GM23248 (cell line): Measurements from ENCODE around the gene MAB21L3.

Experiments used
- EZH2 ChIP-seq: fragments of 200-600 bp; sonication (generic); IDR thresholded peaks from 2 replicates; pipeline ENCODE4 v1.6.1; 2018; ENCODE audit warnings: antibody characterized with exemption, mild to moderate bottlenecking; ENCODE audit not compliant: insufficient read depth, poor library complexity, severe bottlenecking
- EZH2phosphoT487 ChIP-seq: fragments of 200-600 bp; sonication (generic); IDR thresholded peaks from 2 replicates; pipeline ENCODE4 v1.6.1; 2018; ENCODE audit warnings: antibody characterized with exemption, moderate library complexity, mild to moderate bottlenecking, low read depth; ENCODE audit not compliant: insufficient read depth

DNA sequence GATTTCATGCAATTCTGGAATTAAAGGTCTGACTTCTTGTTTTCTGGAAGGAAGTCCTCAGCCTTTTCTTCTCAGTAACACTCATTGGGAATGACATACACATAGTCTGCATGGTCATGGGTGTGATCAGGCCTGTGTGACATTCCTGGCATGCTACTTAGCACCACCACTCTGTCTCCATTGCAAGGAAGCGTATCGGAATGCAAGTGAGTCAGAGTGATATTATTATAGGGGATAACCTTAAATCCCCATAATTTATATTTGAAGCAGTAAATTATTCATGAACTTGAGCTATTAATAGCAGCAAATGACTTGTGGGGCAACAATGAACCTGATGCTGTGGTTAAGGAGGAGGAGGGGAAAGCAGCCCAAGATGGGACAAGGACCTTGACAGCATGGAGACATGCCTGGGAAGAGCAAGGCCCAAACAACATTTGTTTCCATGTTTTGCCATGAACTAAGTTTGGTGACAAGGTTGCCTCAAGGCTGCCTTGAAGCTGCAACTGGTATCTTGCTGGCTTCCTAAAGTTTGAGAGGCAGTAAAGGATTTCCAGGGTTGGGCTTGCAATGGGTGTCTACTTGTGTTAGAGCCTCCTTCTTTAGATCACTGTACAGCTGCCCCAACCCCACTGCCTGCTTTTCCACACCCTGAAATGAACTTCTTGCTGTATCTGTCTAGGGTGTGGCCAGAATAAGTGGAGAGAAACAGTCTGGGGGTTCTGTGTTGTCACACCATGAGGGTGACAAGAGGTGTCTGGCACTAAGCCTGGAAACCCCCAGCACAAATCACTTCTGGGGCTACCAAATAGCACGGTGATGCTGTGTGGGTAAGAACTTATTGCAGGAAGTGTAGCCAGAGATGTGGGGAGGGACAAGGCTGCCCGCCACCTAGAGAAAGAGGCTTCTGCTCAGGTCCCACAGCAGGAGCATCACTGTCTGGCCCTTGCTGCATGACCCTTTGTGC is 4.6 kb downstream of the MAB21L3 start:
- TF ChIP-seq EZH2 (no peak), EZH2phosphoT487 (no peak)
